Stimulated activated CD8-positive, alpha-beta memory T cell treated with anti-CD3 and anti-CD28 coated beads, Interleukin-7, amount 100 ng/mL, for 24 hours (primary cell): ENCODE data around the gene SERP2.

Experiments
- DNase-seq: peaks from one replicate; pipeline ENCODE4 v3.0.0-alpha.2; 2020; ENCODE audit warnings: low read depth

Gene SERP2

GRCh38 chr13:44389060-44389666 lies 15.5 kb downstream of the SERP2 start:
- no peak for DNase-seq

GRCh38 chr13:44389876-44390275 lies 16.3 kb downstream of the SERP2 start:
- no peak for DNase-seq

GRCh38 chr13:44393391-44393790 lies 19.8 kb downstream of the SERP2 start:
- DNase-seq = no peak

GRCh38 chr13:44394658-44395057 lies 21.0 kb downstream of the SERP2 start:
- no peak for DNase-seq

- no peak for DNase-seq
These were observed 22.5 kb downstream of the SERP2 start for GRCh38 chr13:44395976-44396694.

- no peak for DNase-seq
These were observed 23.3 kb downstream of the SERP2 start for GRCh38 chr13:44396701-44397580.

- no peak for DNase-seq
These were observed 24.2 kb downstream of the SERP2 start for GRCh38 chr13:44397766-44398223.

GRCh38 chr13:44398606-44399005 lies 25.0 kb downstream of the SERP2 start:
- no peak for DNase-seq

- no peak for DNase-seq
These were observed 25.4 kb downstream of the SERP2 start for GRCh38 chr13:44399074-44399473.

- DNase-seq = no peak
These were observed 27.1 kb downstream of the SERP2 start for GRCh38 chr13:44400736-44401135.

- no peak for DNase-seq
These were observed 28.0 kb downstream of the SERP2 start for GRCh38 chr13:44401577-44401976.

GRCh38 chr13:44402899-44403445 lies 29.3 kb downstream of the SERP2 start:
- no peak for DNase-seq

- no peak for DNase-seq
These were observed 29.9 kb downstream of the SERP2 start for GRCh38 chr13:44403461-44404056.

- no peak for DNase-seq
These were observed 30.9 kb downstream of the SERP2 start for GRCh38 chr13:44404261-44405132.

GRCh38 chr13:44406617-44407016 lies 33.0 kb downstream of the SERP2 start:
- no peak for DNase-seq

- DNase-seq = no peak
These were observed 33.8 kb downstream of the SERP2 start for GRCh38 chr13:44407379-44407778.

GRCh38 chr13:44407891-44408290 lies 34.3 kb downstream of the SERP2 start:
- no peak for DNase-seq

GRCh38 chr13:44409595-44409994 lies 36.0 kb downstream of the SERP2 start:
- DNase-seq = no peak

GRCh38 chr13:44410328-44410859 lies 36.8 kb downstream of the SERP2 start:
- DNase-seq = no peak

GRCh38 chr13:44411841-44412240 lies 38.2 kb downstream of the SERP2 start:
- no peak for DNase-seq
